ENCODE data around the gene ANLN.

The ANLN gene

DNA sequence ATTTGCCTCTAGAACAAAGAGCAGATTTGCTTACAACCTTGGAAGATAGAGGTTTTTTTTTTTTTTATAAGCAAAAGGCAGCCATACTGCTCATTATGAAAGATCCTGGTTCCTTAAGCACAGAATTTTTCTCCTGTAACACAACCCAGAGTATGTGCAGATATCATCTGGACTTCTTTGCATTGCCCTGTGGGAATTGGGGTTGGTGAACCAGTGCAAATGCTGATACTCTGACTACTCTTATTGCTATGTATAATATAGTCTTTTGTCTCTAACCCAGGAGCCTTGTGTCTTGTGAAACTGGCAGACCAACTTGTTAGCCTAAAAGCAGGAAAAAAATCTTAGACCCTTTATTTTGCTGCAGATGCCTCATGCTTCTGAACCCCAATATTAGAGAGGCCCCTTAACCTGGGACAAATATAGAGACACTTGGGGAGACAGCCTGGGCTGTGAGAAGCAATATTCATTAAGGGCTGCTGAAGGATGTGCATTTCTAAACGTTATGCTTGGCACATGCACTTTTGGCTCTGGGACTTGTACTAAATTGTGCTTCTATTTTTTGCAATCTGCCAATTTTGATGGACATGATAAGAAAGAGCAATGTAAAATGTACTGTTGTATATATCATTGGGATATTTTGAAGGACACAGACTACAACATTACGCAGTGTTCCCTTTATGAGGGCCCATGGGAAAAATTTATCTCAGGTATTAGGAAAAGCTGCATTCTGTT, 78.9 kb downstream of the ANLN start:
- TF ChIP-seq EZH2 (IDR thresholded peaks at IDR 0.05; ENCODE audit: borderline replicate concordance, low read depth, low read length, severe bottlenecking): no peak
- TF ChIP-seq, protein P1, sequence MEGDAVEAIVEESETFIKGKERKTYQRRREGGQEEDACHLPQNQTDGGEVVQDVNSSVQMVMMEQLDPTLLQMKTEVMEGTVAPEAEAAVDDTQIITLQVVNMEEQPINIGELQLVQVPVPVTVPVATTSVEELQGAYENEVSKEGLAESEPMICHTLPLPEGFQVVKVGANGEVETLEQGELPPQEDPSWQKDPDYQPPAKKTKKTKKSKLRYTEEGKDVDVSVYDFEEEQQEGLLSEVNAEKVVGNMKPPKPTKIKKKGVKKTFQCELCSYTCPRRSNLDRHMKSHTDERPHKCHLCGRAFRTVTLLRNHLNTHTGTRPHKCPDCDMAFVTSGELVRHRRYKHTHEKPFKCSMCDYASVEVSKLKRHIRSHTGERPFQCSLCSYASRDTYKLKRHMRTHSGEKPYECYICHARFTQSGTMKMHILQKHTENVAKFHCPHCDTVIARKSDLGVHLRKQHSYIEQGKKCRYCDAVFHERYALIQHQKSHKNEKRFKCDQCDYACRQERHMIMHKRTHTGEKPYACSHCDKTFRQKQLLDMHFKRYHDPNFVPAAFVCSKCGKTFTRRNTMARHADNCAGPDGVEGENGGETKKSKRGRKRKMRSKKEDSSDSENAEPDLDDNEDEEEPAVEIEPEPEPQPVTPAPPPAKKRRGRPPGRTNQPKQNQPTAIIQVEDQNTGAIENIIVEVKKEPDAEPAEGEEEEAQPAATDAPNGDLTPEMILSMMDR (IDR thresholded peaks at IDR 0.05; ENCODE audit: borderline replicate concordance, extremely low read depth, low read length, poor library complexity, severe bottlenecking): no peak
- Histone ChIP-seq H4K20me1 (ENCODE audit: insufficient read depth, low read length) (no peaks in the 10 kb centered on the region), H3K27me3 (ENCODE audit: insufficient read depth, low read length, poor library complexity) (no peaks in the 10 kb centered on the region), H3K9me3 (ENCODE audit: insufficient read depth, low read length, severe bottlenecking) (no peaks in the 10 kb centered on the region), H3K36me3 (ENCODE audit: insufficient read depth, low read length) (no peaks in the 10 kb centered on the region), H3K4me3 (ENCODE audit: low read depth in 1 of 2, low read length in 2 of 2) (no peak overlapping the region), H3K79me2 (ENCODE audit: insufficient read depth, low read length) (no peaks in the 10 kb centered on the region), H3K9ac (ENCODE audit: low read depth, low read length) (no peak overlapping the region), H3K4me2 (ENCODE audit: insufficient read depth, low read length) (no peak overlapping the region), H3K27ac (ENCODE audit: low read length) (no peak overlapping the region), H3K4me1 (ENCODE audit: insufficient read depth, low read length) (no peaks in the 10 kb centered on the region), H2AFZ (ENCODE audit: low read depth, low read length) (no peak overlapping the region)
- no peak for DNase-seq
- no peak for ATAC-seq (ENCODE audit: insufficient read depth, low read depth)

- H3K4me1 ChIP-seq (ENCODE audit: insufficient read depth, low read length): no peaks in the 10 kb centered on the region
- H3K9ac ChIP-seq (ENCODE audit: low read depth, low read length): no peak overlapping the region
- H3K4me2 ChIP-seq (ENCODE audit: insufficient read depth, low read length): no peak overlapping the region
- H4K20me1 ChIP-seq (ENCODE audit: insufficient read depth, low read length): no peaks in the 10 kb centered on the region
- no peak overlapping the region for H3K4me3 ChIP-seq (ENCODE audit: low read depth in 1 of 2, low read length in 2 of 2)
- H3K27me3 ChIP-seq (ENCODE audit: insufficient read depth, low read length, poor library complexity): no peaks in the 10 kb centered on the region
- H3K36me3 ChIP-seq (ENCODE audit: insufficient read depth, low read length): no peaks in the 10 kb centered on the region
- TF ChIP-seq, protein P1 (IDR thresholded peaks at IDR 0.05; ENCODE audit: borderline replicate concordance, extremely low read depth, low read length, poor library complexity, severe bottlenecking): no peak
- no peak for TF ChIP-seq EZH2 (IDR thresholded peaks at IDR 0.05; ENCODE audit: borderline replicate concordance, low read depth, low read length, severe bottlenecking)
- H3K9me3 ChIP-seq (ENCODE audit: insufficient read depth, low read length, severe bottlenecking): no peaks in the 10 kb centered on the region
- no peak overlapping the region for H2AFZ ChIP-seq (ENCODE audit: low read depth, low read length)
- no peaks in the 10 kb centered on the region for H3K79me2 ChIP-seq (ENCODE audit: insufficient read depth, low read length)
- ATAC-seq (ENCODE audit: insufficient read depth, low read depth) (no peak), DNase-seq (no peak)
- no peak overlapping the region for H3K27ac ChIP-seq (ENCODE audit: low read length)
Observed at GRCh38 chr7:36469236-36469635, 79.6 kb downstream of the ANLN start.

DNA sequence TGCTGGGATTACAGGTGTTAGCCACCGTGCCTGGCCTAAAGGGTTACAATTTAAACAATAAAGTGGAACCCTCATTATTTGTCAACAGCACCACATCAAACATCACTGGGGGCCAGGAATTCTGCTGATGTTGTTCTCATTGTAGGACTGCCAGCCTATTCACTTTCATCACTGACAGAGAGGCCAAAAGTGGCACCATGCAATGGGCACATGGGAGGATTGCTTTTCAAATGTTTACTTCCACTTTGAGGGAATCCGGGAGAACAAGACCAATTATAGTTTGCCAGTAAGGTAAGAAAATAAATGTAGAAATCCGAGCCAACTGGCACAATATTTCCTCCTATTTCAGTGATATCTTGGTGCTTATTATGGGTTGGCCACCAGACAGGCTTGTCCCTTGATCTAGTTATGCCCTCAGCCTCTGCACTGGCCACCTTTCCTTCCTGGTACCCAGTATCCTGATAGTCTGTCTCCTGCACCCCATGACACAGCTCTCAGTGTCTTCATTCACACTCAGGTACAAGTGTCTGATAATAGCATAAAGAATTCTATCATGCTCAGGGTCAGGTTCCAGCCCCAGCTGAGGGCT, 82.6 kb downstream of the ANLN start:
- ATAC-seq (ENCODE audit: insufficient read depth, low read depth) (no peak), DNase-seq (no peak)
- no peaks in the 10 kb centered on the region for H3K36me3 ChIP-seq (ENCODE audit: insufficient read depth, low read length)
- H2AFZ ChIP-seq (ENCODE audit: low read depth, low read length): no peak overlapping the region
- no peaks in the 10 kb centered on the region for H4K20me1 ChIP-seq (ENCODE audit: insufficient read depth, low read length)
- H3K79me2 ChIP-seq (ENCODE audit: insufficient read depth, low read length): no peaks in the 10 kb centered on the region
- no peak overlapping the region for H3K9ac ChIP-seq (ENCODE audit: low read depth, low read length)
- no peaks in the 10 kb centered on the region for H3K4me1 ChIP-seq (ENCODE audit: insufficient read depth, low read length)
- H3K27me3 ChIP-seq (ENCODE audit: insufficient read depth, low read length, poor library complexity): no peaks in the 10 kb centered on the region
- no peak for TF ChIP-seq EZH2 (IDR thresholded peaks at IDR 0.05; ENCODE audit: borderline replicate concordance, low read depth, low read length, severe bottlenecking)
- TF ChIP-seq, protein P1 (IDR thresholded peaks at IDR 0.05; ENCODE audit: borderline replicate concordance, extremely low read depth, low read length, poor library complexity, severe bottlenecking): no peak
- H3K4me3 ChIP-seq (ENCODE audit: low read depth in 1 of 2, low read length in 2 of 2): no peak overlapping the region
- H3K27ac ChIP-seq (ENCODE audit: low read length): no peak overlapping the region
- H3K9me3 ChIP-seq (ENCODE audit: insufficient read depth, low read length, severe bottlenecking): no peaks in the 10 kb centered on the region
- no peak overlapping the region for H3K4me2 ChIP-seq (ENCODE audit: insufficient read depth, low read length)

All from DND-41 (cell line).